Measurements from ENCODE around the gene FBXW2.
"Not testable (repeated sequence)": the region's sequence is repeated elsewhere in the genome, so short reads cannot be mapped to it uniquely, and the experiment has no call there.

DNA sequence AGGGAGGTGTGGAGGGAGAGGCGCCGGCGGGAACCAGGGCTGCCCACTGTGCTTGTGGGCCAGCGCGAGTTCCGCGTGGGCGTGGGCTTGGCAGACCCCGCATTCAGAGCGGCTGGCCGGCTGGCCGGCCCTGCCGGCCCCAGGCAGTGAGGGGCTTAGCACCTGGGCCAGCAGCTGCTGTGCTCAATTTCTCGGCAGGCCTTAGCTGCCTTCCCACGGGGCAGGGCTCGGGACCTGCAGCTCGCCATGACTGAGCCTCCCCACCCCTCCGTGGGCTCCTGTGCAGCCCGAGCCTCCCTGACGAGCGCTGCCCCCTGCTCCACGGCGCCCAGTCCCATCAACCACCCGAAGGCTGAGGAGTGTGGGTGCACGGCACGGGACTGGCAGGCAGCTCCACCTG, 46.9 kb downstream of the FBXW2 start:
- TF ChIP-seq, protein P1, sequence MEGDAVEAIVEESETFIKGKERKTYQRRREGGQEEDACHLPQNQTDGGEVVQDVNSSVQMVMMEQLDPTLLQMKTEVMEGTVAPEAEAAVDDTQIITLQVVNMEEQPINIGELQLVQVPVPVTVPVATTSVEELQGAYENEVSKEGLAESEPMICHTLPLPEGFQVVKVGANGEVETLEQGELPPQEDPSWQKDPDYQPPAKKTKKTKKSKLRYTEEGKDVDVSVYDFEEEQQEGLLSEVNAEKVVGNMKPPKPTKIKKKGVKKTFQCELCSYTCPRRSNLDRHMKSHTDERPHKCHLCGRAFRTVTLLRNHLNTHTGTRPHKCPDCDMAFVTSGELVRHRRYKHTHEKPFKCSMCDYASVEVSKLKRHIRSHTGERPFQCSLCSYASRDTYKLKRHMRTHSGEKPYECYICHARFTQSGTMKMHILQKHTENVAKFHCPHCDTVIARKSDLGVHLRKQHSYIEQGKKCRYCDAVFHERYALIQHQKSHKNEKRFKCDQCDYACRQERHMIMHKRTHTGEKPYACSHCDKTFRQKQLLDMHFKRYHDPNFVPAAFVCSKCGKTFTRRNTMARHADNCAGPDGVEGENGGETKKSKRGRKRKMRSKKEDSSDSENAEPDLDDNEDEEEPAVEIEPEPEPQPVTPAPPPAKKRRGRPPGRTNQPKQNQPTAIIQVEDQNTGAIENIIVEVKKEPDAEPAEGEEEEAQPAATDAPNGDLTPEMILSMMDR (IDR thresholded peaks at IDR 0.05), result not testable (repeated sequence)
- TF ChIP-seq POLR2A, POLR2AphosphoS5 (IDR thresholded peaks at IDR 0.05): not testable (repeated sequence)

Data from stomach (tissue), 4 donors.